GM04504 (cell line): Measurements from ENCODE around the gene EXOC8.

Experiments used
- DNase-seq: peaks from one replicate; pipeline ENCODE4 v3.0.0-alpha.2; 2012; ENCODE audit warnings: low read depth

EXOC8 gene

DNA sequence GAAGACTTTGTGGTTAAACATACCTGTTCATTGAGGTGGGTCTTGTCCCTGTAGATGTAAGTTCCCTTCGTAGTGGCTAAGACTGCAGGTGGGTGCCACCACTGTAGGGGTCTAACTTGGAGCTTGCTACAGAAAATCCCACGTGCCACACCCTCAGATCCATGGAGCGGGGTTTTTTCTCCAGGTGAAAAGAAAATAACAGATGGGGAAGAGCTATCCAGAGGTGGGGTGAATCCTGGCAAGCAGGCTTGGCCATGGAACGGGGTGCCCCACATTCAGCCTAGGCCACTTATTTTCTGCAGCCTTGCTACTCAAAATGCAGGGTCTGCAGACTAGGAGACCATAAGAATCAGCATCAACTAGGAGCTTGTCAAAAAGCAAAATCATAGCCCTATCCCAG is 24.0 kb downstream of the EXOC8 start:
- DNase-seq: no peak

DNA sequence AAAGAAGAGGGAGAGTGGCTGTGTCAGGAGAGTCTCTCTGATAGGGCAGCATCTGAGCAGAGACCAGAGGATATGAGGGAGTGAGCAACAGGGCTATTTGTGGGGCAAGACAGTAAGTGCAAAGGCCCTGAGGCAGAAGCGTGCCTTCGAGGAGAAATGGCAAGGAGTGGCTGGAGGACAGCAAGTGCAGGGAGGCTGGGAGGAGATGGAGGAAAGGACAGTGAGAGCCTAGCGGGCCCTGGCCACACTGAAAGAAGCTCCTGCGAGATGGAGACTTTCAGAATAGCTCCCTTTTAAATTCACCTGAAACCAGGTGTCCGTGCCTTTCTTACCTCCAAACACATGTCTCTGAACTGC is 25.2 kb downstream of the EXOC8 start:
- DNase-seq: no peak

DNA sequence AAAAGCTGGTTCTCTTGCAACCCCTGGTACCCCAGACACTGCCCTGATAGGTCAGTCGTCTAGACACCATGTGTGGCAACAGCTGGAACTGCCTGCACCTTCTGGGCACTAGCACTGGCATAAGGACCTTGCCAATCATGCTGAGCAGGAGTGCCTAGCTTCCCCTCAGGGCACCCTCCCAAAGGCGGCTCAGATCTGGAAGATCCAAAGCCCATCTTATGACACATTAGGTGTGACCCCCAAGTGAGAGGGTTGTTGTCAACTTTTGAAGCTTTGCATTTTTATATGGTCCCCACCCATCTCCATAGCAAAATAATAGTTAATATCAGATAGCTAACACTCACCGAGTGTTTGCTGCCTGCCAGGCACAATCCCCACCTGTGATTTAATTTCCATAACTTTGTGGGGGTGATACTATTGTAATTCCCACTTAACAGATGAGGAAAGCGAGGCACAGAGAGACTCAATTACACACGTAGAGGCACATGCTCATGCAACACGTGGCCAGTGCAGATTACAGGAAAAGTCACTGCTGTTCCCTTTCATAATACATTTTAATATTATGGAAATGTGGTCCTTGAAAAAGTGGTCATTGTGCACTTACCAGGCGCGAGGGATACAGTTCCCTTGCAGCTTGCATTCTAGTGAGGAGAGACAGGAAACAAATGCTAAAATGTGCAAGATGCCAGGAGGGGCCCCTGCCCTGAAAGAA is 25.8 kb downstream of the EXOC8 start:
- no peak for DNase-seq

DNA sequence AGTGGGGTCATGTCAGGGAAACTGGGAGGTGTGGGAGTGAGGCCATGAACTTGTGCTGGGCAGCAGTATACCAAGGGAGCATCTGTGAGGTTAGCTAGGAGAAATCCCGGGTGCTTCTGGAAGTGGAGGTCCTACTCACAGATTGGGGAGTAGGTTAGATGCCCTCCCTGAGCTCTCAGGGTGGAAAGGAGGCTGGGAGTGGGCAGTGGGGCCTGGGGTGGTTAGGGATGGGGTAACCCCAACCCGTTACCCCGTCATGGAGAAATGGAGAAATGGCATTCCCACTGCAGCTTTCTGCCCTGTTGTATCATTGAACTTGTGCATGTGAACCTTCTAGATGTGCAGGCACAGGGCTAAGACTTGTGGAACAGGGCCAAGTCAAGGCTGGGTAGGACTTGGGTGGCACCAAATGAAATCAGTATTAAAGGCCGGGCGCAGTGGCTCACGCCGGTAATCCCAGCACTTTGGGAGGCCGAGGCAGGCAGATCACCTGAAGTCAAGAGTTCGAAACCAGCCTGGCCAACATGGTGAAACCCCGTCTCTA is 27.2 kb downstream of the EXOC8 start:
- DNase-seq: no peak

DNA sequence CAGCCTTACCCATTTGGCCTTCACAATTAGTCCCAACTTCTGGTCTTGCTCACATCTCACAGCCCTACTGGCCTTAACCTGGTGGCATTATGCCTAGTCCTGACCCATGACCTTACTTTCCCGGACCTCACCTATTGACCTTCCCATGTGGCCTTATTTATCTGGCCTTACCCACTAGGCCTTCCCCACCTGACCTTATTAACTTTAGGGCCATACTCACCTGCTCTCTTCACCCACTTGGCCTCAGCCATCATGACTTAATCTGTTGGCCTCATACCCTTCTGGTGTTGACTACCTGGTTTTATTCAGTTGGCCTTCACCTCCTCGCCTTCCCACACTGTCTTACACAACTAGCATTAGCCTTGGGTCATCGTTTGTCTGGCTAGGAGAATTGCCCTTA is 35.7 kb downstream of the EXOC8 start:
- no peak for DNase-seq

DNA sequence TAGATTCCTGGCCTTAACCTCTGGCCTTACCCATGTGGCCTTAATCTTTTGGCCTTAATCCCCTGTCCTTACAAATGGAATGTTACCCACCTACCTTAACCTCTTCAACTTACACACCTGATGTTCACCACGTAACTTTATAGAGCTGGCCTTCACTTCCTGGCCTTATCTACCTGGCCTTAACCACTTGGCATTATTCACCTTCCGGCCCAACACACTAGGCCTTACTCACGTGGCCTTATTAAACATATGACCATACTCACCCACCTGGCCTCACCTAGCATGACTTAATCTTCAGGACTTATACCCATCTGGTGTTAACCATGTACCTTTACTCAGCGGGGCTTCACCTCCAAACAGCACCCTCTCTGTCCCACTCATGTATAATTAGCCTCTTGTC is 41.7 kb downstream of the EXOC8 start:
- no peak for DNase-seq

DNA sequence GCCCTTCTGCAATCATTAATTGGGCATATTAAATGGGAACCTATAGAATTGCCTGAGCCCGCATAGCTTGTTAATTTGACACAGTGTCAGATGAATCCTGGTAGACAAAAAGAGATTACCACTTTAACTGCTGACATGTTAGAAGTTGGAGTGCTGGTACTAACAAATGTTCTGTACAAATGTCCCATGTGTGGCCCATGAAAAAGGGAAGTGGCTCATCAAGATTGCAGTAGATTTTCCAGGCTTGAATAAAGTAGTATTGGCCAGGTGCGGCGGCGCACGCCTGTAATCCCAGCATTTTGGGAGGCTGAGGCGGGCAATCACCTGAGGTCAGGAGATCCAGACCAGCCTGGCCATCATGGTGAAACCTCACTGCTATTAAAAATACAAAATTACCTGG is 51.0 kb downstream of the EXOC8 start:
- DNase-seq: no peak

DNA sequence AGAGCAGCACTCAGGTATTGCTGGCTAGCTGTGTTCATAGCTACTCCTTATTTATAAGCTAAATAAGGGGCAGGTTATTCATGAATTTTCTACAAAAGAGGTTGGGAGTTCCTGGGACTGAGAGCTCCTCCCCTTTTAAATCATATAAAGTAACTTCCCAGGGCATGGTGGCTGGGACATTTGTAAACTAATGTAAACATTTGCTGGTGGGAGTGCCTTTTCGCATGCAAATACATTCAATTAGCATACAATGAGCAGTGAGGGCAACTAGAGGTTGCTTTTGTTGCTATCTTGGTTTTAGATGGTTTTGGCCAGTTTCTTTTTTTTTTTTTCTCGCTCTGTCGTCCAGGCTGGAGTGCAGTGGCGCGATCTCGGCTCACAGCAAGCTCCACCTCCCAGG is 53.2 kb downstream of the EXOC8 start:
- no peak for DNase-seq
